GM21825 (cell line): ENCODE data around the gene FRMD4A.

Experiments
- ATAC-seq: cut with Tn5 transposase; IDR thresholded peaks from one replicate; pipeline ENCODE4 v1.9.1; 2021; ENCODE audit warnings: mild to moderate bottlenecking, moderate library complexity; ENCODE audit not compliant: unreplicated experiment

The FRMD4A gene

GRCh38 chr10:14195433-14195832, 135.3 kb downstream of the FRMD4A start:
- ATAC-seq = no peak

GRCh38 chr10:14192746-14193145, 138.0 kb downstream of the FRMD4A start:
- ATAC-seq = no peak

GRCh38 chr10:14191871-14192270, 138.9 kb downstream of the FRMD4A start:
- no peak for ATAC-seq

GRCh38 chr10:14191407-14191806, 139.3 kb downstream of the FRMD4A start:
- ATAC-seq = no peak

- no peak for ATAC-seq
Measured at GRCh38 chr10:14190702-14191101, 140.0 kb downstream of the FRMD4A start.

GRCh38 chr10:14186245-14186644, 144.5 kb downstream of the FRMD4A start:
- ATAC-seq = no peak

GRCh38 chr10:14185316-14186045, 145.2 kb downstream of the FRMD4A start:
- peak; percentile 83 for ATAC-seq

- ATAC-seq = peak; percentile 75
Measured at GRCh38 chr10:14184841-14185315, 145.8 kb downstream of the FRMD4A start.

- ATAC-seq = no peak
Measured at GRCh38 chr10:14182781-14183180, 147.9 kb downstream of the FRMD4A start.

GRCh38 chr10:14181567-14181936, 149.2 kb downstream of the FRMD4A start:
- no peak for ATAC-seq

GRCh38 chr10:14180911-14181566, 149.7 kb downstream of the FRMD4A start:
- ATAC-seq = no peak

- no peak for ATAC-seq
Measured at GRCh38 chr10:14179251-14179650, 151.5 kb downstream of the FRMD4A start.

- no peak for ATAC-seq
Measured at GRCh38 chr10:14173706-14174594, 156.8 kb downstream of the FRMD4A start.

GRCh38 chr10:14173391-14173705, 157.4 kb downstream of the FRMD4A start:
- no peak for ATAC-seq

GRCh38 chr10:14172336-14172950, 158.3 kb downstream of the FRMD4A start:
- ATAC-seq = no peak

- ATAC-seq = no peak
Measured at GRCh38 chr10:14171336-14171735, 159.4 kb downstream of the FRMD4A start.

GRCh38 chr10:14163377-14164086, 167.2 kb downstream of the FRMD4A start:
- ATAC-seq = no peak

GRCh38 chr10:14162629-14163344, 167.9 kb downstream of the FRMD4A start:
- ATAC-seq = no peak

GRCh38 chr10:14162061-14162460, 168.7 kb downstream of the FRMD4A start:
- no peak for ATAC-seq

- no peak for ATAC-seq
Measured at GRCh38 chr10:14160299-14160698, 170.4 kb downstream of the FRMD4A start.
